ENCODE measurements around the gene CYP27C1. TPM values are rescaled to one million over a fixed set of nuclear protein-coding genes. Genes with fewer than 3 reads are reported as not detected.
A peak's percentile ranks its signal among the peaks of the same experiment; 100 is the strongest.

Gene CYP27C1
- total RNA-seq: 10 to 100 TPM in 1 of 4 donors, 1 to 10 TPM in 3; 1.8 to 12.7 (median 2.9) TPM

- H3K36me3 ChIP-seq: no peaks in the 10 kb centered on the region
- H3K27me3 ChIP-seq: peaks cover 28% of the 10 kb centered on the region
- peak within 1 kb of the TSS; percentile 84 for H3K27ac ChIP-seq
- no peaks in the 10 kb centered on the region for H3K9me3 ChIP-seq
- DNase-seq (ENCODE audit: low spot score in 2 of 2): no peak
- WGBS: 5% methylated on average over 11 of the region's 43 CpGs
- TF ChIP-seq POLR2AphosphoS5 (IDR thresholded peaks at IDR 0.05): no peak
- no peak for TF ChIP-seq CTCF (IDR thresholded peaks at IDR 0.05)
- TF ChIP-seq POLR2A (IDR thresholded peaks at IDR 0.05): no peak
- no peak for TF ChIP-seq EP300 (IDR thresholded peaks at IDR 0.05)
- H3K4me3 ChIP-seq: peak within 1 kb of the TSS; percentile 62
- H3K4me1 ChIP-seq: peaks cover 37% of the 10 kb centered on the region
Measured at GRCh38 chr2:127220102-127220767, at the start of gene CYP27C1. TSS of gene CYP27C1 (minus strand) at chr2:127220299. CDS start at chr2:127220270, 29 bp downstream.

GRCh38 chr2:127261804-127262406 is 41.8 kb upstream of the CYP27C1 start:
- no peaks in the 10 kb centered on the region for H3K27me3 ChIP-seq
- no peak for TF ChIP-seq POLR2AphosphoS5 (IDR thresholded peaks at IDR 0.05)
- TF ChIP-seq EP300 (IDR thresholded peaks at IDR 0.05): no peak
- TF ChIP-seq POLR2A (IDR thresholded peaks at IDR 0.05): no peak
- no peak for TF ChIP-seq CTCF (IDR thresholded peaks at IDR 0.05)
- H3K27ac ChIP-seq: no peak overlapping the region
- peaks cover 56% of the 10 kb centered on the region for H3K36me3 ChIP-seq
- WGBS: 80% methylated on average over 8 of the region's 8 CpGs
- H3K9me3 ChIP-seq: no peaks in the 10 kb centered on the region
- DNase-seq (ENCODE audit: low spot score in 2 of 2): no peak
- H3K4me1 ChIP-seq: no peaks in the 10 kb centered on the region
- H3K4me3 ChIP-seq: no peak overlapping the region

GRCh38 chr2:127259355-127259754 is 39.3 kb upstream of the CYP27C1 start:
- Histone ChIP-seq H3K4me1 (no peaks in the 10 kb centered on the region), H3K4me3 (no peak overlapping the region), H3K9me3 (no peaks in the 10 kb centered on the region), H3K36me3 (peaks cover 62% of the 10 kb centered on the region), H3K27ac (no peak overlapping the region), H3K27me3 (no peaks in the 10 kb centered on the region)
- 80% methylated on average over 5 of the region's 5 CpGs for WGBS
- no peak for DNase-seq (ENCODE audit: low spot score in 2 of 2)
- TF ChIP-seq POLR2A (IDR thresholded peaks at IDR 0.05) (no peak), EP300 (IDR thresholded peaks at IDR 0.05) (no peak), POLR2AphosphoS5 (IDR thresholded peaks at IDR 0.05) (no peak), CTCF (IDR thresholded peaks at IDR 0.05) (no peak)

GRCh38 chr2:127256866-127257265 is 36.8 kb upstream of the CYP27C1 start:
- no peak overlapping the region for H3K4me3 ChIP-seq
- 64% methylated on average over 8 of the region's 8 CpGs for WGBS
- H3K4me1 ChIP-seq: no peaks in the 10 kb centered on the region
- no peak for TF ChIP-seq EP300 (IDR thresholded peaks at IDR 0.05)
- TF ChIP-seq POLR2A (IDR thresholded peaks at IDR 0.05): no peak
- TF ChIP-seq POLR2AphosphoS5 (IDR thresholded peaks at IDR 0.05): no peak
- TF ChIP-seq CTCF (IDR thresholded peaks at IDR 0.05): no peak
- DNase-seq (ENCODE audit: low spot score in 2 of 2): no peak
- peaks cover 54% of the 10 kb centered on the region for H3K36me3 ChIP-seq
- no peaks in the 10 kb centered on the region for H3K27me3 ChIP-seq
- H3K27ac ChIP-seq: no peak overlapping the region
- H3K9me3 ChIP-seq: no peaks in the 10 kb centered on the region

GRCh38 chr2:127256381-127256780 is 36.3 kb upstream of the CYP27C1 start:
- H3K27me3 ChIP-seq: no peaks in the 10 kb centered on the region
- H3K9me3 ChIP-seq: no peaks in the 10 kb centered on the region
- no peak for DNase-seq (ENCODE audit: low spot score in 2 of 2)
- WGBS: 92% methylated on average over 3 of the region's 3 CpGs
- no peak overlapping the region for H3K27ac ChIP-seq
- TF ChIP-seq EP300 (IDR thresholded peaks at IDR 0.05): no peak
- no peak for TF ChIP-seq POLR2AphosphoS5 (IDR thresholded peaks at IDR 0.05)
- no peak for TF ChIP-seq CTCF (IDR thresholded peaks at IDR 0.05)
- TF ChIP-seq POLR2A (IDR thresholded peaks at IDR 0.05): no peak
- peaks cover 54% of the 10 kb centered on the region for H3K36me3 ChIP-seq
- no peak overlapping the region for H3K4me3 ChIP-seq
- H3K4me1 ChIP-seq: no peaks in the 10 kb centered on the region
